Measurements from ENCODE around the gene RNF227. TPM values are rescaled to one million over a fixed set of nuclear protein-coding genes. Genes with fewer than 3 reads are reported as not detected.

The RNF227 gene
- total RNA-seq, 2 donors from 2014 or later, result 1.1 to 1.5 TPM

GRCh38 chr17:7931709-7932482 is 15.8 kb upstream of the RNF227 start, which contains the start of the genes CNTROB and TRAPPC1:
Gene CNTROB (plus strand): TSS chr17:7932206. CDS start chr17:7933080, 874 bp downstream.
Gene TRAPPC1 (minus strand): TSS chr17:7931946. CDS start chr17:7931829, 117 bp downstream.
- intact Hi-C loops (cut with DNase I), result loop anchor here in 1 of 2 donors (10.0 kb wide), 1 partner anchor 693 kb away; no protein-coding TSS in a partner anchor
- DNase-seq (ENCODE audit: low spot score), result peak; percentile 100

- intact Hi-C loops (cut with DNase I), result loop anchor here in 1 of 2 donors (10.0 kb wide), 1 partner anchor 694 kb away; no protein-coding TSS in a partner anchor
Observed at GRCh38 chr17:7930841-7931631, 14.9 kb upstream of the RNF227 start.

GRCh38 chr17:7929158-7930023 is 13.3 kb upstream of the RNF227 start, which contains the start of gene KCNAB3:
Gene KCNAB3 (minus strand): TSS chr17:7929856. CDS start chr17:7929435, 421 bp downstream.
- DNase-seq (ENCODE audit: low spot score), result peak; percentile 87
- intact Hi-C loops (cut with DNase I), result loop anchor here in 1 of 2 donors (10.0 kb wide), 1 partner anchor 695 kb away; no protein-coding TSS in a partner anchor

More at GRCh38 chr17:7930841-7931631, 14.9 kb upstream of the RNF227 start:
- DNase-seq (ENCODE audit: low spot score), result no peak

GRCh38 chr17:7927596-7927995 is 11.5 kb upstream of the RNF227 start:
- DNase-seq (ENCODE audit: low spot score), result no peak
- intact Hi-C loops (cut with DNase I), result loop anchor here in 1 of 2 donors (1.0 kb wide), 1 partner anchor 37 kb away; no protein-coding TSS in a partner anchor

- DNase-seq (ENCODE audit: low spot score), result peak; percentile 96
- intact Hi-C loops (cut with DNase I), result no loop called here
Observed at GRCh38 chr17:7922845-7923628, 6.9 kb upstream of the RNF227 start.

- intact Hi-C loops (cut with DNase I), result no loop called here
- no peak for DNase-seq (ENCODE audit: low spot score)
Observed at GRCh38 chr17:7922269-7922844, 6.3 kb upstream of the RNF227 start.

GRCh38 chr17:7916808-7917207 is 719 bp upstream of the RNF227 start:
- intact Hi-C loops (cut with DNase I), result no loop called here

GRCh38 chr17:7916385-7916682 is 245 bp upstream of the RNF227 start:
- intact Hi-C loops (cut with DNase I), result no loop called here
- DNase-seq (ENCODE audit: low spot score), result no peak

More at GRCh38 chr17:7916808-7917207, 719 bp upstream of the RNF227 start:
- DNase-seq (ENCODE audit: low spot score), result no peak

GRCh38 chr17:7915179-7915610 is 894 bp downstream of the RNF227 start:
- DNase-seq (ENCODE audit: low spot score), result no peak

GRCh38 chr17:7912927-7913524 is 3.1 kb downstream of the RNF227 start:
- intact Hi-C loops (cut with DNase I), result loop anchor here in 1 of 2 donors (5.0 kb wide), 1 partner anchor 79 kb away; no protein-coding TSS in a partner anchor
- DNase-seq (ENCODE audit: low spot score), result no peak

More at GRCh38 chr17:7915179-7915610, 894 bp downstream of the RNF227 start:
- intact Hi-C loops (cut with DNase I), result no loop called here

GRCh38 chr17:7911116-7911515 is 5.0 kb downstream of the RNF227 start:
- DNase-seq (ENCODE audit: low spot score), result no peak
- intact Hi-C loops (cut with DNase I), result loop anchor here in 1 of 2 donors (5.0 kb wide), 1 partner anchor 81 kb away; no protein-coding TSS in a partner anchor

GRCh38 chr17:7910711-7911110 is 5.4 kb downstream of the RNF227 start:
- no peak for DNase-seq (ENCODE audit: low spot score)
- intact Hi-C loops (cut with DNase I), result loop anchor here in 1 of 2 donors (5.0 kb wide), 1 partner anchor 82 kb away; no protein-coding TSS in a partner anchor

- intact Hi-C loops (cut with DNase I), result loop anchor here in 1 of 2 donors (5.0 kb wide), 1 partner anchor 82 kb away; no protein-coding TSS in a partner anchor
- DNase-seq (ENCODE audit: low spot score), result no peak
Observed at GRCh38 chr17:7910281-7910680, 5.8 kb downstream of the RNF227 start.

- intact Hi-C loops (cut with DNase I), result no loop called here
- no peak for DNase-seq (ENCODE audit: low spot score)
Observed at GRCh38 chr17:7909089-7909488, 7.0 kb downstream of the RNF227 start.

- no peak for DNase-seq (ENCODE audit: low spot score)
- intact Hi-C loops (cut with DNase I), result no loop called here
Observed at GRCh38 chr17:7903154-7904103, 12.7 kb downstream of the RNF227 start.

GRCh38 chr17:7897773-7898172 is 18.3 kb downstream of the RNF227 start:
- DNase-seq (ENCODE audit: low spot score), result no peak
- intact Hi-C loops (cut with DNase I), result no loop called here
